MM.1S (cell line): ENCODE measurements around the gene DIAPH3.

Experiments used
- EZH2 ChIP-seq: fragments of 300-600 bp; sonication (generic); optimal IDR thresholded peaks from 2 replicates; pipeline ENCODE3; 2017; ENCODE audit warnings: low read depth, mild to moderate bottlenecking, antibody characterized with exemption, low read length, mixed read lengths
- EZH2phosphoT487 ChIP-seq: fragments of 300-600 bp; sonication (generic); IDR thresholded peaks from 2 replicates; pipeline ENCODE4 v1.6.1; 2018; ENCODE audit warnings: antibody characterized with exemption, low read length
- TF ChIP-seq, protein P1 (sequence below): fragments of 300-600 bp; sonication (generic); IDR thresholded peaks from 2 replicates; pipeline ENCODE4 v1.5.1; 2016; ENCODE audit warnings: antibody characterized with exemption, low read length, mixed read lengths

GRCh38 chr13:60152114-60152513, 11.6 kb downstream of the DIAPH3 start:
- TF ChIP-seq, protein P1, sequence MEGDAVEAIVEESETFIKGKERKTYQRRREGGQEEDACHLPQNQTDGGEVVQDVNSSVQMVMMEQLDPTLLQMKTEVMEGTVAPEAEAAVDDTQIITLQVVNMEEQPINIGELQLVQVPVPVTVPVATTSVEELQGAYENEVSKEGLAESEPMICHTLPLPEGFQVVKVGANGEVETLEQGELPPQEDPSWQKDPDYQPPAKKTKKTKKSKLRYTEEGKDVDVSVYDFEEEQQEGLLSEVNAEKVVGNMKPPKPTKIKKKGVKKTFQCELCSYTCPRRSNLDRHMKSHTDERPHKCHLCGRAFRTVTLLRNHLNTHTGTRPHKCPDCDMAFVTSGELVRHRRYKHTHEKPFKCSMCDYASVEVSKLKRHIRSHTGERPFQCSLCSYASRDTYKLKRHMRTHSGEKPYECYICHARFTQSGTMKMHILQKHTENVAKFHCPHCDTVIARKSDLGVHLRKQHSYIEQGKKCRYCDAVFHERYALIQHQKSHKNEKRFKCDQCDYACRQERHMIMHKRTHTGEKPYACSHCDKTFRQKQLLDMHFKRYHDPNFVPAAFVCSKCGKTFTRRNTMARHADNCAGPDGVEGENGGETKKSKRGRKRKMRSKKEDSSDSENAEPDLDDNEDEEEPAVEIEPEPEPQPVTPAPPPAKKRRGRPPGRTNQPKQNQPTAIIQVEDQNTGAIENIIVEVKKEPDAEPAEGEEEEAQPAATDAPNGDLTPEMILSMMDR: no peak
- TF ChIP-seq EZH2phosphoT487 (no peak), EZH2 (no peak)
